Measurements from ENCODE around the gene DYNLT1. TPM values are rescaled to one million over a fixed set of nuclear protein-coding genes. Genes with fewer than 3 reads are reported as not detected.
"Not testable (repeated sequence)": the region's sequence is repeated elsewhere in the genome, so short reads cannot be mapped to it uniquely, and the experiment has no call there.

DYNLT1 gene
- total and polyA plus RNA-seq, 10 of the 15 experiments (the other 5 are each of a cell fraction or from before 2014, with no cell fraction given) = 33.6 to 298 (median 89.2) TPM

DNA sequence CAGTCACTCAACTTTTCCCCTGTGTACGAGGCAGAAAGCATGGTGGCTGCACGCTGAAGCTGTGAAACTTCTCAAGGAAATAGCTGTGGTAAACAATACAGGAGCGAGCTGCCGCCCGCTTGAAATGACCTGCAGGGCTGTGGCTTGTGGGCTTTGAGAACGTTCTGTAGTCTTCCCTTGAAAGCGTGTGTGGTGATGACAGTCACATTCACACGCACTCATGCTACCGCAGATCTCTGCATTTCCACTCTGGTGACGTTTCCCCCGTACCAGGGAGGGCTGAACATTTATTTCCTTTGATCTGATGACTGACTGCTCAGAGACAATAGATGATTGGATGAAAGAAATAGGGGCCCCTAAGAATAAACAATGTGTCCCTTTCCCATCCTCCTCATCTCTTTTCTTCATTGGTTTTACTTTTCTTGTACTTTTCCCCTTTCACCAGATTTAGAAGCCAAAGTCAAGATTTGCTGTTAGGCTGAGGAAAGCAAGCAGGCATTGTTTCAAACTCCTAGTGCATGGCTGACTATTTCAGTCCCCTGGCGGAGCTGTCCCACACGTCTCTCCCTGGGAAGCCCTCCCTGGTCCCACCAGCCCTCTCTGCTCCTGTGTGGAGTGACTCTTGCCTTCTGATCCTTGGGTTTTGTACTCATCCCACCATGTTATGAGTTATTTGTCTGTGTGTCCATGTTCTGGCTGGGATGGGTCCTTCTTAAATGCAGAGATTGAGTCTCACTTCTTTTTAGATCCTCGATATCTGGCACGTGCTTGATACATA, 9.2 kb upstream of the DYNLT1 start (continued):
- TF ChIP-seq TARDBP (IDR thresholded peaks at IDR 0.05; ENCODE audit: borderline replicate concordance) (no peak), SMC3 (IDR thresholded peaks at IDR 0.05; ENCODE audit: borderline replicate concordance, low read length) (no peak), MEF2B (IDR thresholded peaks at IDR 0.05; ENCODE audit: partially characterized antibody, poor library complexity, severe bottlenecking) (peak; percentile 81), JUNB (IDR thresholded peaks at IDR 0.05) (peak; percentile 57), EGR1 (IDR thresholded peaks at IDR 0.05; ENCODE audit: borderline replicate concordance in 1 of 2, low read depth in 2 of 2, low read length in 2 of 2) (0 out of 3 replicates have a peak, but pooled peaks of 1 of the 2 experiments have one; percentile 20), HDAC2 (IDR thresholded peaks at IDR 0.05) (no peak), SUPT20H (IDR thresholded peaks at IDR 0.05; ENCODE audit: borderline replicate concordance, control insufficient read depth, low read depth, low read length) (no peak), CUX1 (IDR thresholded peaks at IDR 0.05; ENCODE audit: insufficient replicate concordance, low read depth, low read length) (no peak)
- TF ChIP-seq, protein P1, sequence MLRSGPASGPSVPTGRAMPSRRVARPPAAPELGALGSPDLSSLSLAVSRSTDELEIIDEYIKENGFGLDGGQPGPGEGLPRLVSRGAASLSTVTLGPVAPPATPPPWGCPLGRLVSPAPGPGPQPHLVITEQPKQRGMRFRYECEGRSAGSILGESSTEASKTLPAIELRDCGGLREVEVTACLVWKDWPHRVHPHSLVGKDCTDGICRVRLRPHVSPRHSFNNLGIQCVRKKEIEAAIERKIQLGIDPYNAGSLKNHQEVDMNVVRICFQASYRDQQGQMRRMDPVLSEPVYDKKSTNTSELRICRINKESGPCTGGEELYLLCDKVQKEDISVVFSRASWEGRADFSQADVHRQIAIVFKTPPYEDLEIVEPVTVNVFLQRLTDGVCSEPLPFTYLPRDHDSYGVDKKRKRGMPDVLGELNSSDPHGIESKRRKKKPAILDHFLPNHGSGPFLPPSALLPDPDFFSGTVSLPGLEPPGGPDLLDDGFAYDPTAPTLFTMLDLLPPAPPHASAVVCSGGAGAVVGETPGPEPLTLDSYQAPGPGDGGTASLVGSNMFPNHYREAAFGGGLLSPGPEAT (IDR thresholded peaks at IDR 0.05; ENCODE audit: low read depth) = peak; percentile 83

GRCh38 chr6:158651981-158652737, 7.6 kb upstream of the DYNLT1 start:
- H4K20me1 ChIP-seq (ENCODE audit: control insufficient read depth, insufficient read depth); H3K79me2 ChIP-seq (ENCODE audit: control insufficient read depth, insufficient read depth, low read length); H3K27ac ChIP-seq (ENCODE audit: control insufficient read depth, insufficient read depth); ATAC-seq; H3K9me3 ChIP-seq (replicated peaks; ENCODE audit: control insufficient read depth, insufficient read depth, low read length); H3K36me3 ChIP-seq (ENCODE audit: control insufficient read depth in 2 of 2, insufficient read depth in 2 of 2, low read length in 1 of 2); H3K27me3 ChIP-seq (replicated peaks in 1 of 2; ENCODE audit: control insufficient read depth in 2 of 2, insufficient read depth in 2 of 2, low read length in 1 of 2); FAIRE-seq; H3K4me3 ChIP-seq; H3K9ac ChIP-seq (ENCODE audit: control insufficient read depth, insufficient read depth, low read length); H2AFZ ChIP-seq (ENCODE audit: control insufficient read depth, low read depth, low read length); DNase-seq (ENCODE audit: low read depth, low spot score); H3K4me2 ChIP-seq (ENCODE audit: control insufficient read depth, insufficient read depth); in situ Hi-C loops (cut with MboI); BruUV-seq (replicated peaks): not testable (repeated sequence)
- ChIA-PET POLR2A (interaction anchor here (2.6 kb wide), 1 partner anchor 8 kb away, joined by 20 read pairs; the partner anchor contains the start of gene DYNLT1), CTCF (interaction anchor here (1.4 to 10.4 kb wide), 4 partner anchors 8 to 38 kb away, joined by 3 to 72 read pairs (median 22); partner anchors contain the start of gene DYNLT1), SMC1A (ENCODE audit: uncharacterized antibody, unreplicated experiment) (interaction anchor here (1.5 to 3.8 kb wide), 3 partner anchors 7 to 19 kb away, joined by 4 to 24 read pairs (median 15); partner anchors contain the start of gene DYNLT1), RAD21 (ENCODE audit: unreplicated experiment) (interaction anchor here (1.4 to 3.3 kb wide), 4 partner anchors 8 to 438 kb away, joined by 3 to 9 read pairs (median 6); partner anchors contain the start of gene DYNLT1)
- intact Hi-C loops (cut with micrococcal nuclease; ENCODE audit: unreplicated experiment) = loop anchor here (5.0 kb wide), 2 partner anchors 465 to 890 kb away; no protein-coding TSS in a partner anchor
- peaks cover 38% of the 10 kb centered on the region for H3K4me1 ChIP-seq (ENCODE audit: control insufficient read depth, insufficient read depth, low read length)
- WGBS (ENCODE audit: insufficient coverage, insufficient replicate concordance, low lambda C conversion rate, missing lambda C conversion rate) = 98% methylated on average over 17 of the region's 17 CpGs

Measured in GM12878 (cell line).